Subcutaneous abdominal adipose tissue (tissue), 5 donors: ENCODE results near the gene DCAF11.

Source experiments
- H3K27ac ChIP-seq: one replicate; pipeline ENCODE4 v1.7.0; 2013; ENCODE audit warnings: low read depth, mild to moderate bottlenecking, inconsistent platforms, low read length, moderate library complexity
- H3K27me3 ChIP-seq, 5 donors: one replicate each; pipeline ENCODE4 v1.7.0; 2013; ENCODE audit warnings: low read length in 5 of 5, inconsistent platforms in 1 of 5; ENCODE audit not compliant: control insufficient read depth in 5 of 5, insufficient read depth in 4 of 5
- H3K36me3 ChIP-seq, 5 donors: one replicate each; pipeline ENCODE4 v1.7.0; 2013; ENCODE audit warnings: low read length in 5 of 5; ENCODE audit not compliant: control insufficient read depth in 5 of 5, insufficient read depth in 5 of 5
- H3K4me1 ChIP-seq, 5 donors: one replicate each; pipeline ENCODE4 v1.7.0; 2013; ENCODE audit warnings: low read length in 5 of 5, mild to moderate bottlenecking in 3 of 5, moderate library complexity in 1 of 5; ENCODE audit not compliant: control insufficient read depth in 5 of 5, insufficient read depth in 5 of 5
- H3K4me3 ChIP-seq, 5 donors: one replicate each; pipeline ENCODE4 v1.7.0; 2013; ENCODE audit warnings: low read length in 5 of 5, low read depth in 1 of 5
- H3K9ac ChIP-seq, 5 donors: one replicate each; pipeline ENCODE4 v1.7.0; 2013; ENCODE audit warnings: low read length in 5 of 5, mild to moderate bottlenecking in 4 of 5, moderate library complexity in 3 of 5
- H3K9me3 ChIP-seq, 5 donors: one replicate each; pipeline ENCODE4 v1.7.0; 2013; ENCODE audit warnings: low read length in 5 of 5; ENCODE audit not compliant: control insufficient read depth in 5 of 5
- donor health status: healthy.
- donor health status: healthy.
- donor health status: healthy.
- donor health status: healthy.
- donor health status: healthy.

Gene DCAF11

GRCh38 chr14:24156840-24157239, 42.3 kb downstream of the DCAF11 start:
- H3K27ac ChIP-seq: no peak overlapping the region
- peaks cover 15 to 70% (median 58%) of the 10 kb centered on the region in 5 donors for H3K36me3 ChIP-seq
- peak overlapping the region in 1 of 5 donors; percentile 19 for H3K9ac ChIP-seq

DNA sequence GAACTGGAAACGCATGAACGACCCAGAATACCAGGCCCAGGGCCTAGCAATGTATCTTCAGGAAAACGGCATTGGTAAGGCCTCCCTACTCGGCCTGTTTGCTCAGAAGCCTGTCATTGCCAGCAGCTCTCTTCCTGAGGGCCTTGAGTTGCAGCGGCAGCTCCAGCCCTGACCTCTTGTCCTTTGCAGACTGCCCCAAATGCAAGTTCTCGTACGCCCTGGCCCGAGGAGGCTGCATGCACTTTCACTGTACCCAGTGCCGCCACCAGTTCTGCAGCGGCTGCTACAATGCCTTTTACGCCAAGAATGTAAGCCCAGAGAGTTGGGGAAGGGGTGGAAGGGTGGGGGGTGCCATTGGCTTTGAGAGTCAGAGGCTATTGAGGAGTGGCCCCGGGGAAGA, 42.8 kb downstream of the DCAF11 start:
- H3K27ac ChIP-seq: no peak overlapping the region
- H3K4me3 ChIP-seq: no peak overlapping the region
- H3K27me3 ChIP-seq: no peaks in the 10 kb centered on the region
- no peaks in the 10 kb centered on the region for H3K9me3 ChIP-seq
- H3K9ac ChIP-seq: peak overlapping the region in 1 of 5 donors; percentile 19
- peaks cover 15 to 65% (median 55%) of the 10 kb centered on the region in 5 donors for H3K36me3 ChIP-seq
- H3K4me1 ChIP-seq: peaks cover 7 to 22% (median 18%) of the 10 kb centered on the region in 5 donors

More at GRCh38 chr14:24156840-24157239, 42.3 kb downstream of the DCAF11 start:
- Histone ChIP-seq H3K4me3 (no peak overlapping the region), H3K4me1 (peaks cover 5 to 17% (median 13%) of the 10 kb centered on the region in 5 donors), H3K27me3 (no peaks in the 10 kb centered on the region), H3K9me3 (no peaks in the 10 kb centered on the region)

DNA sequence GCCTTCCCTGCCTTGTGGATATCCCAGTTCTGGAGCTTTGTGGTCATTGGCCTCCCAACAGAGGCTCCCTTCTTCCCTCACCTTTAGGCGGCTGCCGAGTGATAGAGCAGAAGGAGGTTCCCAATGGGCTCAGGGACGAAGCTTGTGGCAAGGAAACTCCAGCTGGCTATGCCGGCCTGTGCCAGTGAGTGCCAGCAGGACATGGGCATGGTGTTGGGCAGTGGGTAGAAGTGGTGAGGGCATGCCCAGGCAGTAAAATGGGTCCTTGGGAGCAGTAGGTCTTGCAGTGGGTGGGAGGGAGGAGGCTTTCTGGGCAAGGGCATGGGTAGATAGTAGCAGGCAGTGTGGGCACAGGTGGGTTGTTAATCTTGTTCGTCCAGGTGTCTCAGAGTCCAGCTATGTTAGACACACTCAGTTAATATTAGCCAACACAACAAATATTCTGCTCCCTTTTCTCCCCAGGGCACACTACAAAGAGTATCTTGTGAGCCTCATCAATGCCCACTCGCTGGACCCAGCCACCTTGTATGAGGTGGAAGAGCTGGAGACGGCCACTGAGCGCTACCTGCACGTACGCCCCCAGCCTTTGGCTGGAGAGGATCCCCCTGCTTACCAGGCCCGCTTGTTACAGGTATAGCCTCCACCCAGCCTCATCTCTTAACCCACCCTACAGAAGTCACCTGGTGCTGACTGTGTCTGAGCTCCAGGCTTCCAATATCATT, 45.4 kb downstream of the DCAF11 start:
- Histone ChIP-seq H3K36me3 (peaks cover 11 to 73% (median 66%) of the 10 kb centered on the region in 5 donors), H3K27ac (peak overlapping the region; percentile 93), H3K9ac (no peak overlapping the region)

GRCh38 chr14:24160499-24160849, 45.9 kb downstream of the DCAF11 start:
- H3K9me3 ChIP-seq: no peaks in the 10 kb centered on the region
- peaks cover 11 to 73% (median 66%) of the 10 kb centered on the region in 5 donors for H3K36me3 ChIP-seq
- H3K27me3 ChIP-seq: no peaks in the 10 kb centered on the region
- H3K27ac ChIP-seq: peak overlapping the region; percentile 93
- no peak overlapping the region for H3K4me3 ChIP-seq
- H3K4me1 ChIP-seq: peaks cover 9 to 33% (median 29%) of the 10 kb centered on the region in 5 donors
- peak overlapping the region in 2 of 5 donors; percentile 44 to 93 for H3K9ac ChIP-seq

More for the DNA sequence above, 45.4 kb downstream of the DCAF11 start:
- H3K4me3 ChIP-seq: no peak overlapping the region
- H3K27me3 ChIP-seq: no peaks in the 10 kb centered on the region
- H3K4me1 ChIP-seq: peaks cover 9 to 34% (median 29%) of the 10 kb centered on the region in 5 donors
- H3K9me3 ChIP-seq: no peaks in the 10 kb centered on the region

DNA sequence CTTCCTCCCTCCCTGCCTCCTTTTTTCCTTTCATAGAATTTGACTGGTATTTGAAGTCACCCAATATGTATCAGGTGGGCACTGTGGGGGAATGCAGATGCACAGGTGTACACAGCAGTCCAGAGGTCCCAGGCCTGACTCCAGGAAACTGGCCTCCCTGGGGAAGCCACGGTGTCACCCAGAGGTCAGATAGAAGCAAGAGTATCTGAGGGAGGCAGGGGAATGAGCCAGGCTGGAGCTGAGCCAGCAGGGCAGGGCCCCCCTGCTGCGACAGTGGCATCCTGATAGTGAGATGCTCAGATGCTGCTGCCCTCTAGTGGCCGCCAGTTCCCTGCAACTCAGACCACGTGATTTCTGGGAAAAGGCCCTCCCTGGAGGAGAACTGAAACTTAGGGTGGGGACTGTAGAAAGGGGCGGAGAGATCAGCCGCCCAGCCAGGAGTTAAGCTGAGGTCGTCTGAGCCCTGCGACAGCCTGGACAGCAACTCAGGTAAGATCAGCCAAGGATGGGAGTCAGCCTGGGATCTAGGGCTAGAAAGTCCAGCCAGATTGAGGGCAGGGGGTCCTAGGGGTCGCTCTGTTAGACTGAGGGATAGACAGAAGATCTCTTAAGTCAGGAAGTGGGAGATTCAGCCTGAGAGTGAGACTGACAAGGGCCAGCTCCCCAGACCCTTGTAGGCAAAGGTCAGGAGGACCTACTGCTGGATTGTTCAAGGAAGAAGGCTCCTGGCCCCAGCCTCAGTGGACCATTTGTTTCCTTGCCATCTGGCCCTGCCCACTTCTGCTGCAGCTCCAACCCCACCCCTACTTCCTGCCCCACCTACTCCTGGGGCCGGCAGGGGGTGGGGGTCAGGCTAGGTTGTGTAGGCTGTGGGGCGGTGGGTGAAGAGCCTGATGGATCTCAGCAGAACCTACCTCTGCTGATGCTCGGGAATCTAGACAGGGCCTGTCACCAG, 46.5 kb downstream of the DCAF11 start, which contains the start of gene IRF9:
TSS of gene IRF9 (plus strand) at position 416 of the 955 bp plus-strand sequence. CDS start 880 bp downstream, outside the sequence.
- Histone ChIP-seq H3K9ac (peak within 1 kb of the TSS; percentile 90 to 97 (median 93)), H3K27ac (peak within 1 kb of the TSS; percentile 93), H3K9me3 (no peaks in the 10 kb centered on the region), H3K4me3 (peak within 1 kb of the TSS; percentile 83 to 97 (median 91)), H3K27me3 (no peaks in the 10 kb centered on the region), H3K36me3 (peaks cover 8 to 73% (median 66%) of the 10 kb centered on the region in 5 donors), H3K4me1 (peaks cover 9 to 31% (median 29%) of the 10 kb centered on the region in 5 donors)

GRCh38 chr14:24162093-24162492, 47.5 kb downstream of the DCAF11 start:
- Histone ChIP-seq H3K36me3 (peaks cover 7 to 72% (median 66%) of the 10 kb centered on the region in 5 donors), H3K27me3 (no peaks in the 10 kb centered on the region), H3K9me3 (no peaks in the 10 kb centered on the region), H3K9ac (peak overlapping the region; percentile 74 to 97 (median 90)), H3K4me1 (peaks cover 9 to 31% (median 29%) of the 10 kb centered on the region in 5 donors), H3K27ac (peak overlapping the region; percentile 93), H3K4me3 (peak overlapping the region; percentile 83 to 97 (median 91))

DNA sequence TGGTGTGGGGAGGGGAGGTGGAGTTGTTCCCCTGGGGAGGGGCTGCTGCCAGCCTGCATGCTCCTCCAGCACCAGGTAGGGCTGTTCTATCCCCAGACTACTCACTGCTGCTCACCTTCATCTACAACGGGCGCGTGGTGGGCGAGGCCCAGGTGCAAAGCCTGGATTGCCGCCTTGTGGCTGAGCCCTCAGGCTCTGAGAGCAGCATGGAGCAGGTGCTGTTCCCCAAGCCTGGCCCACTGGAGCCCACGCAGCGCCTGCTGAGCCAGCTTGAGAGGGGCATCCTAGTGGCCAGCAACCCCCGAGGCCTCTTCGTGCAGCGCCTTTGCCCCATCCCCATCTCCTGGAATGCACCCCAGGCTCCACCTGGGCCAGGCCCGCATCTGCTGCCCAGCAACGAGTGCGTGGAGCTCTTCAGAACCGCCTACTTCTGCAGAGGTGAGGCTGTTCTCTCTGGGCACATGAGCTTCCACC, 50.0 kb downstream of the DCAF11 start:
- no peaks in the 10 kb centered on the region for H3K9me3 ChIP-seq
- H3K9ac ChIP-seq: no peak overlapping the region
- peaks cover 5 to 70% (median 63%) of the 10 kb centered on the region in 5 donors for H3K36me3 ChIP-seq
- H3K27ac ChIP-seq: no peak overlapping the region
- peaks cover 9 to 31% (median 29%) of the 10 kb centered on the region in 5 donors for H3K4me1 ChIP-seq
- H3K27me3 ChIP-seq: no peaks in the 10 kb centered on the region
- no peak overlapping the region for H3K4me3 ChIP-seq

DNA sequence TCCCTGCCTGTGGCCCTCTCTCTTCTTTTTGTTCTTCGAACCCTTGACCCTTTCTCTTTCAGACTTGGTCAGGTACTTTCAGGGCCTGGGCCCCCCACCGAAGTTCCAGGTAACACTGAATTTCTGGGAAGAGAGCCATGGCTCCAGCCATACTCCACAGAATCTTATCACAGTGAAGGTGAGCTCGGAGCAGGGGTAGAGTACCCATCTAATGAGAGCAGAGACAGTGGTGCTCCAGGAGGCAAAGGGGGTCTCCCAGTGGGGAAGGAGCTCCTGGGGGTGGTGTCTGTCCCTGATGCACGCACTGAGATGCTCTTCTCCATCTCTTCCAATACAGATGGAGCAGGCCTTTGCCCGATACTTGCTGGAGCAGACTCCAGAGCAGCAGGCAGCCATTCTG, 51.2 kb downstream of the DCAF11 start:
- Histone ChIP-seq H3K27ac (no peak overlapping the region), H3K9me3 (no peaks in the 10 kb centered on the region), H3K9ac (no peak overlapping the region), H3K4me1 (peaks cover 9 to 25% (median 24%) of the 10 kb centered on the region in 5 donors), H3K27me3 (no peaks in the 10 kb centered on the region), H3K4me3 (no peak overlapping the region), H3K36me3 (peaks cover 5 to 65% (median 59%) of the 10 kb centered on the region in 5 donors)

GRCh38 chr14:24167469-24168114, 53.0 kb downstream of the DCAF11 start:
- no peak overlapping the region for H3K27ac ChIP-seq
- no peaks in the 10 kb centered on the region for H3K27me3 ChIP-seq
- no peaks in the 10 kb centered on the region for H3K9me3 ChIP-seq
- peaks cover 2 to 19% (median 14%) of the 10 kb centered on the region in 5 donors for H3K4me1 ChIP-seq
- H3K36me3 ChIP-seq: peaks cover 5 to 69% (median 58%) of the 10 kb centered on the region in 5 donors
- H3K9ac ChIP-seq: no peak overlapping the region
- H3K4me3 ChIP-seq: no peak overlapping the region
